ENCODE measurements around the gene KIRREL3. TPM values are rescaled to one million over a fixed set of nuclear protein-coding genes. Genes with fewer than 3 reads are reported as not detected.

Gene KIRREL3
- total RNA-seq, 1 experiment from 2014 or later, result 2.2 TPM

GRCh38 chr11:126782810-126783209, 217.8 kb downstream of the KIRREL3 start:
- ChIA-PET POLR2A (ENCODE audit: unreplicated experiment) (no interaction called here), CTCF (no interaction called here)
- Histone ChIP-seq H4K20me1 (ENCODE audit: insufficient read depth) (no peaks in the 10 kb centered on the region), H3K9me2 (ENCODE audit: insufficient read depth) (no peaks in the 10 kb centered on the region), H3K27me3 (ENCODE audit: insufficient read depth, low read depth) (peaks cover 17% of the 10 kb centered on the region; the same call in 1 of the 2 replicates), H3K4me2 (no peak overlapping the region), H3K4me3 (no peak overlapping the region), H3K9me3 (ENCODE audit: insufficient read depth, low read depth) (no peaks in the 10 kb centered on the region), H2AFZ (no peak overlapping the region), H3K36me3 (ENCODE audit: low read depth) (no peaks in the 10 kb centered on the region), H3K79me2 (ENCODE audit: low read depth) (no peaks in the 10 kb centered on the region), H3K4me1 (replicated peaks; ENCODE audit: insufficient read depth) (no peaks in the 10 kb centered on the region), H3K27ac (no peak overlapping the region), H3F3A (ENCODE audit: insufficient read depth, low read depth) (no peaks in the 10 kb centered on the region)
- intact Hi-C loops (cut with micrococcal nuclease; ENCODE audit: unreplicated experiment), result no loop called here
- no TSS peak for BruUV-seq (replicated peaks)
- TF ChIP-seq EZH2 (IDR thresholded peaks at IDR 0.05; ENCODE audit: low read depth) (no peak), CTCF (conservative IDR thresholded peaks at IDR 0.05) (no peak)
- DNase-seq, result no peak

GRCh38 chr11:126781942-126782341, 218.6 kb downstream of the KIRREL3 start:
- no peak for TF ChIP-seq EZH2 (IDR thresholded peaks at IDR 0.05; ENCODE audit: low read depth)
- no peak for TF ChIP-seq CTCF (conservative IDR thresholded peaks at IDR 0.05)
- no TSS peak for BruUV-seq (replicated peaks)
- Histone ChIP-seq H3K27ac (no peak overlapping the region), H3F3A (ENCODE audit: insufficient read depth, low read depth) (no peaks in the 10 kb centered on the region), H3K4me2 (no peak overlapping the region), H3K79me2 (ENCODE audit: low read depth) (no peaks in the 10 kb centered on the region), H3K36me3 (ENCODE audit: low read depth) (no peaks in the 10 kb centered on the region), H3K9me3 (ENCODE audit: insufficient read depth, low read depth) (no peaks in the 10 kb centered on the region), H2AFZ (no peak overlapping the region), H3K4me1 (replicated peaks; ENCODE audit: insufficient read depth) (no peaks in the 10 kb centered on the region), H4K20me1 (ENCODE audit: insufficient read depth) (no peaks in the 10 kb centered on the region), H3K9me2 (ENCODE audit: insufficient read depth) (no peaks in the 10 kb centered on the region), H3K27me3 (ENCODE audit: insufficient read depth, low read depth) (peaks cover 17% of the 10 kb centered on the region; the same call in 1 of the 2 replicates), H3K4me3 (no peak overlapping the region)
- POLR2A ChIA-PET (ENCODE audit: unreplicated experiment), result no interaction called here
- no peak for DNase-seq
- CTCF ChIA-PET, result no interaction called here
- intact Hi-C loops (cut with micrococcal nuclease; ENCODE audit: unreplicated experiment), result no loop called here

GRCh38 chr11:126776119-126776518, 224.5 kb downstream of the KIRREL3 start:
- intact Hi-C loops (cut with micrococcal nuclease; ENCODE audit: unreplicated experiment), result no loop called here
- Histone ChIP-seq H3K9me3 (ENCODE audit: insufficient read depth, low read depth) (no peaks in the 10 kb centered on the region), H4K20me1 (ENCODE audit: insufficient read depth) (no peaks in the 10 kb centered on the region), H3K36me3 (ENCODE audit: low read depth) (no peaks in the 10 kb centered on the region), H3K79me2 (ENCODE audit: low read depth) (no peaks in the 10 kb centered on the region), H3K27me3 (ENCODE audit: insufficient read depth, low read depth) (peaks cover 25% of the 10 kb centered on the region), H2AFZ (no peak overlapping the region), H3K4me3 (no peak overlapping the region), H3K4me1 (replicated peaks; ENCODE audit: insufficient read depth) (no peaks in the 10 kb centered on the region), H3K9me2 (ENCODE audit: insufficient read depth) (no peaks in the 10 kb centered on the region), H3K27ac (no peak overlapping the region), H3K4me2 (no peak overlapping the region), H3F3A (ENCODE audit: insufficient read depth, low read depth) (no peaks in the 10 kb centered on the region)
- no peak for TF ChIP-seq EZH2 (IDR thresholded peaks at IDR 0.05; ENCODE audit: low read depth)
- BruUV-seq (replicated peaks), result no TSS peak
- POLR2A ChIA-PET (ENCODE audit: unreplicated experiment), result no interaction called here
- CTCF ChIA-PET, result no interaction called here
- no peak for DNase-seq

- Histone ChIP-seq H3K4me3 (no peak overlapping the region), H3F3A (ENCODE audit: insufficient read depth, low read depth) (no peaks in the 10 kb centered on the region), H3K27ac (no peak overlapping the region), H3K36me3 (ENCODE audit: low read depth) (no peaks in the 10 kb centered on the region), H4K20me1 (ENCODE audit: insufficient read depth) (no peaks in the 10 kb centered on the region), H3K4me2 (no peak overlapping the region), H2AFZ (no peak overlapping the region), H3K4me1 (replicated peaks; ENCODE audit: insufficient read depth) (no peaks in the 10 kb centered on the region), H3K27me3 (ENCODE audit: insufficient read depth, low read depth) (peaks cover 41% of the 10 kb centered on the region), H3K9me2 (ENCODE audit: insufficient read depth) (no peaks in the 10 kb centered on the region), H3K79me2 (ENCODE audit: low read depth) (no peaks in the 10 kb centered on the region), H3K9me3 (ENCODE audit: insufficient read depth, low read depth) (no peaks in the 10 kb centered on the region)
- CTCF ChIA-PET, result no interaction called here
- intact Hi-C loops (cut with micrococcal nuclease; ENCODE audit: unreplicated experiment), result no loop called here
- BruUV-seq (replicated peaks), result no TSS peak
- TF ChIP-seq CTCF (conservative IDR thresholded peaks at IDR 0.05) (no peak), EZH2 (IDR thresholded peaks at IDR 0.05; ENCODE audit: low read depth) (no peak)
- POLR2A ChIA-PET (ENCODE audit: unreplicated experiment), result no interaction called here
- DNase-seq, result no peak
Measured at GRCh38 chr11:126772267-126772666, 228.3 kb downstream of the KIRREL3 start.
